Neural crest cell (in vitro differentiated cells): ENCODE data around the gene JCAD. TPM values are rescaled to one million over a fixed set of nuclear protein-coding genes. Genes with fewer than 3 reads are reported as not detected.

Source experiments
- DNase-seq: peaks from one replicate; pipeline ENCODE4 v3.0.0; 2021; ENCODE audit warnings: low read depth, mixed read lengths, low spot score
- H3K27ac Mint-ChIP-seq: one replicate; pipeline ENCODE4 v1.8.0; 2021; ENCODE audit warnings: mild to moderate bottlenecking, mixed read lengths; ENCODE audit not compliant: unreplicated experiment
- H3K27me3 Mint-ChIP-seq: 2 replicates; pipeline ENCODE4 v1.8.0; 2021; ENCODE audit warnings: low read depth, mild to moderate bottlenecking, mixed read lengths
- H3K36me3 Mint-ChIP-seq: 2 replicates; pipeline ENCODE4 v1.8.0; 2021; ENCODE audit warnings: low read depth, mild to moderate bottlenecking, mixed read lengths
- H3K4me1 Mint-ChIP-seq: 2 replicates; pipeline ENCODE4 v1.8.0; 2021; ENCODE audit warnings: mixed read lengths
- H3K4me3 Mint-ChIP-seq: one replicate; pipeline ENCODE4 v1.8.0; 2021; ENCODE audit warnings: mild to moderate bottlenecking, mixed read lengths
- H3K9me3 Mint-ChIP-seq: 2 replicates; pipeline ENCODE4 v1.8.0; 2021; ENCODE audit warnings: mixed read lengths
- CTCF ChIP-seq: fragments of 200-600 bp; sonication (generic); conservative IDR thresholded peaks from 2 replicates; pipeline ENCODE4 v1.5.0; 2021; ENCODE audit warnings: antibody characterized with exemption, mild to moderate bottlenecking
- total RNA-seq: library from RNA; stranded (reverse); gene quantifications from 2 replicates; pipeline ENCODE4 v1.2.1, GENCODE V29; 2021

JCAD gene
- total RNA-seq, 1 donor from 2014 or later = 0.61 TPM

- Mint-ChIP-seq H3K36me3 (no peaks in the 10 kb centered on the region), H3K4me3 (no peak overlapping the region), H3K4me1 (peaks cover 10% of the 10 kb centered on the region), H3K27me3 (peaks cover 9% of the 10 kb centered on the region), H3K27ac (no peak overlapping the region), H3K9me3 (no peaks in the 10 kb centered on the region)
- DNase-seq = no peak
- no peak for TF ChIP-seq CTCF
These were observed 39.2 kb upstream of the JCAD start for GRCh38 chr10:30098629-30099028.

- Mint-ChIP-seq H3K4me3 (no peak overlapping the region), H3K27me3 (peaks cover 9% of the 10 kb centered on the region), H3K27ac (no peak overlapping the region), H3K9me3 (no peaks in the 10 kb centered on the region), H3K36me3 (no peaks in the 10 kb centered on the region), H3K4me1 (peaks cover 10% of the 10 kb centered on the region)
- TF ChIP-seq CTCF = no peak
- DNase-seq = no peak
These were observed 37.2 kb upstream of the JCAD start for GRCh38 chr10:30096564-30096963.

GRCh38 chr10:30095631-30096422 is 36.4 kb upstream of the JCAD start:
- Mint-ChIP-seq H3K27ac (no peak overlapping the region), H3K36me3 (no peaks in the 10 kb centered on the region), H3K4me1 (peaks cover 10% of the 10 kb centered on the region), H3K9me3 (no peaks in the 10 kb centered on the region), H3K4me3 (no peak overlapping the region), H3K27me3 (peaks cover 9% of the 10 kb centered on the region)
- DNase-seq = no peak
- no peak for TF ChIP-seq CTCF

GRCh38 chr10:30094601-30095000 is 35.2 kb upstream of the JCAD start:
- H3K27me3 Mint-ChIP-seq = peaks cover 9% of the 10 kb centered on the region
- no peak overlapping the region for H3K27ac Mint-ChIP-seq

DNA sequence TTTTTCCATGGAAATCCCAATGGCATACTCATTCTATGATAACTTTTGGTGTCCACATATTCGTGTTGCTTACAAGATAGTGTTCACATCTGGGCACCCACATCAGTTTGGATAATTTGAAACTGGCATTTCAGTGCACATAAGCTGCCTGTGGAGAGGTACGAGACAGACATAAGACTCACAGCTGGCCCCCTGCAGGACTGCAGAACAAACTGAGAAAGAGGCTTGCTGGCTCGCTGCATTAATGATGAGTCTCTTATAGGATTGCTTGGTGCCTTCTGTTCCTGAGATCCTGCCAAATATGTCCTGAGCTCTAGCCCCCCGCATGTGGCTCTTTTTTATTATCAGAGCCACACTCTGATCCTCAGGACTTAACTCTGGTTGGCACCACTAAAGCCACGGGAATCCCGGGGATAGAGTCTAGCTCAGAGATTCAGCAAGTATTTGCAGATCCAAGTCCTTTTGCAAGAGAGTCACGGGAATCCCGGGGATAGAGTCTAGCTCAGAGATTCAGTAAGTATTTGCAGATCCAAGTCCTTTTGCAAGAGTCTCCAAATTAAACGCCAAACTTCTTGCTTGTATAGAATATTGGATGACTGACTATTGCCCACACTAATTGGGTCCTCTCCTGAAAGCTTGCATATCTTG is 34.0 kb upstream of the JCAD start:
- Mint-ChIP-seq H3K27me3 (peaks cover 9% of the 10 kb centered on the region), H3K9me3 (no peaks in the 10 kb centered on the region), H3K4me3 (no peak overlapping the region), H3K4me1 (peaks cover 10% of the 10 kb centered on the region), H3K36me3 (no peaks in the 10 kb centered on the region), H3K27ac (no peak overlapping the region)
- no peak for DNase-seq
- no peak for TF ChIP-seq CTCF

More at GRCh38 chr10:30094601-30095000, 35.2 kb upstream of the JCAD start:
- H3K4me1 Mint-ChIP-seq = peaks cover 10% of the 10 kb centered on the region
- no peaks in the 10 kb centered on the region for H3K36me3 Mint-ChIP-seq
- H3K4me3 Mint-ChIP-seq = no peak overlapping the region
- TF ChIP-seq CTCF = no peak
- no peak for DNase-seq
- H3K9me3 Mint-ChIP-seq = no peaks in the 10 kb centered on the region
